Transverse colon (tissue), 4 donors: Measurements from ENCODE around the gene ABCB8.

Source experiments
- CTCF ChIP-seq, 5 experiments: fragments of 200-600 bp in 3 of 5; fragments of 450-650 bp in 2 of 5; sonication (generic) in 3 of 5; IDR thresholded peaks; 1 replicate in 2 of 5; 2 replicates in 3 of 5; pipeline ENCODE4 v1.5.1; 2016 to 2017; ENCODE audit warnings: antibody characterized with exemption in 5 of 5, inconsistent platforms in 3 of 5, mild to moderate bottlenecking in 2 of 5, moderate library complexity in 1 of 5
- POLR2A ChIP-seq: fragments of 450-650 bp; IDR thresholded peaks from one replicate; pipeline ENCODE4 v1.6.1; 2016; ENCODE audit warnings: antibody characterized with exemption, mild to moderate bottlenecking, moderate library complexity
- POLR2AphosphoS5 ChIP-seq, 3 donors: sonication (generic); formaldehyde crosslinking; IDR thresholded peaks; one replicate each; pipeline ENCODE4 v1.6.1; 2016; ENCODE audit warnings: antibody characterized with exemption in 3 of 3

DNA sequence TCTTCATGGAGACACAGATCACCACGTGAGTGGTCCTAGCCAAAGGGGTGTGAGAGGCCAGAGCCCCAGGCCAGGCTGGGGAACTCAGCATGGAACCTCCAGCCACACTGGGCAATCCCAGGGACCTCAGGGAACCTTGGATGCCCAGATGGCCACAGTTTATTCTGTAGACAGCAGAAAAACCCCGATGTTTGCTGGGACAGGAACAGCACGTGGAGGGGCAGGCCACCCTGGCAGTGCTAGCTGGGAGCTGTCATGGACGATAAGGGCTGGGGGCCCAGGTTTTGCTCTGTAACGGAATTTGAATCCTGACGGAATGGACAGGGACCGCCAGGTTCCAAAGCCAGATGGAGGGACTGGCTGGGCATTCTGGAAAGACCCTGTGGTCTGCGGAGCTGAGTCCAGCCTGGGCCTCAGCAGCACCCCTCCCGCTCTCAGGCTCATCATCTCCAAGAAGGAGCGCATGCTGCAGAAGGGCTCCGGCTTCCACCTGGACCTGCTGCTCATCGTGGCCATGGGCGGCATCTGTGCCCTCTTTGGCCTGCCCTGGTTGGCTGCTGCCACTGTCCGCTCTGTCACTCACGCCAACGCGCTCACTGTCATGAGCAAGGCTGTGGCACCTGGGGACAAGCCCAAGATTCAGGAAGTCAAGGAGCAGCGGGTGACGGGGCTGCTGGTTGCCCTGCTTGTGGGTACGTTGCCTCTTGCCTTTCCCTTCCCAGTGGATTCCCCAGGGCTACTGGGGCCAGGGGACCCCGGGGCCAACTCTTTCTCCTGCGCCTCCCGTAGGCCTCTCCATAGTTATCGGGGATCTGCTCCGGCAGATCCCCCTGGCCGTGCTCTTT is 46.8 kb downstream of the ABCB8 start:
- TF ChIP-seq CTCF (IDR thresholded peaks at IDR 0.05) (no peak), POLR2AphosphoS5 (IDR thresholded peaks at IDR 0.05) (no peak), POLR2A (no peak)
